Gastroesophageal sphincter (tissue), 3 donors: ENCODE results near the gene CSNK1D.

ENCODE experiments used
- POLR2A ChIP-seq, 2 donors: fragments of 450-650 bp; IDR thresholded peaks; one replicate each; pipeline ENCODE4 v1.6.1; 2017; ENCODE audit warnings: antibody characterized with exemption in 2 of 2, mild to moderate bottlenecking in 2 of 2, moderate library complexity in 1 of 2
- TF ChIP-seq, protein P1 (sequence below), 4 experiments: fragments of 200-600 bp in 2 of 4; fragments of 450-650 bp in 2 of 4; sonication (generic) in 1 of 4; IDR thresholded peaks; one replicate each; pipeline ENCODE4 v1.5.1; 2017 to 2019; ENCODE audit warnings: antibody characterized with exemption in 4 of 4, mild to moderate bottlenecking in 2 of 4, moderate library complexity in 2 of 4

GRCh38 chr17:82218349-82219075 is 55.0 kb downstream of the CSNK1D start:
- TF ChIP-seq POLR2A (IDR thresholded peaks at IDR 0.05): no peak
- TF ChIP-seq, protein P1, sequence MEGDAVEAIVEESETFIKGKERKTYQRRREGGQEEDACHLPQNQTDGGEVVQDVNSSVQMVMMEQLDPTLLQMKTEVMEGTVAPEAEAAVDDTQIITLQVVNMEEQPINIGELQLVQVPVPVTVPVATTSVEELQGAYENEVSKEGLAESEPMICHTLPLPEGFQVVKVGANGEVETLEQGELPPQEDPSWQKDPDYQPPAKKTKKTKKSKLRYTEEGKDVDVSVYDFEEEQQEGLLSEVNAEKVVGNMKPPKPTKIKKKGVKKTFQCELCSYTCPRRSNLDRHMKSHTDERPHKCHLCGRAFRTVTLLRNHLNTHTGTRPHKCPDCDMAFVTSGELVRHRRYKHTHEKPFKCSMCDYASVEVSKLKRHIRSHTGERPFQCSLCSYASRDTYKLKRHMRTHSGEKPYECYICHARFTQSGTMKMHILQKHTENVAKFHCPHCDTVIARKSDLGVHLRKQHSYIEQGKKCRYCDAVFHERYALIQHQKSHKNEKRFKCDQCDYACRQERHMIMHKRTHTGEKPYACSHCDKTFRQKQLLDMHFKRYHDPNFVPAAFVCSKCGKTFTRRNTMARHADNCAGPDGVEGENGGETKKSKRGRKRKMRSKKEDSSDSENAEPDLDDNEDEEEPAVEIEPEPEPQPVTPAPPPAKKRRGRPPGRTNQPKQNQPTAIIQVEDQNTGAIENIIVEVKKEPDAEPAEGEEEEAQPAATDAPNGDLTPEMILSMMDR (IDR thresholded peaks at IDR 0.05): no peak
